Tibial nerve (tissue), 4 donors: ENCODE data around the gene LYPD6. TPM values are rescaled to one million over a fixed set of nuclear protein-coding genes. Genes with fewer than 3 reads are reported as not detected.

Experiments
- DNase-seq, 2 donors: peaks; one replicate each; pipeline ENCODE4 v3.0.0-alpha.2; 2019; ENCODE audit warnings: low spot score in 2 of 2
- H3K27ac ChIP-seq, 4 donors: fragments of 200-600 bp; sonication (generic) in 3 of 4; one replicate each; pipeline ENCODE4 v1.5.1; 2017 to 2019; ENCODE audit warnings: mild to moderate bottlenecking in 1 of 4
- H3K27me3 ChIP-seq, 2 donors: fragments of 200-600 bp; sonication (generic) in 1 of 2; one replicate each; pipeline versions ENCODE4 v1.5.1 to v1.6.0; 2017 to 2019
- H3K36me3 ChIP-seq, 3 donors: fragments of 200-600 bp; sonication (generic); one replicate each; pipeline ENCODE4 v1.5.1; 2018 to 2019
- H3K4me1 ChIP-seq, 4 donors: fragments of 200-600 bp; sonication (generic) in 3 of 4; one replicate each; pipeline ENCODE4 v1.5.1; 2017 to 2019
- H3K4me3 ChIP-seq, 4 donors: fragments of 200-600 bp; sonication (generic) in 3 of 4; one replicate each; pipeline ENCODE4 v1.5.1; 2017 to 2019; ENCODE audit warnings: mild to moderate bottlenecking in 1 of 4, moderate library complexity in 1 of 4
- H3K9me3 ChIP-seq, 4 donors: fragments of 200-600 bp; sonication (generic) in 3 of 4; one replicate each; pipeline ENCODE4 v1.5.1; 2017 to 2019
- CTCF ChIP-seq, 5 experiments: fragments of 200-600 bp in 3 of 5; fragments of 450-650 bp in 2 of 5; sonication (generic) in 3 of 5; IDR thresholded peaks; one replicate each; pipeline ENCODE4 v1.5.1; 2016 to 2019; ENCODE audit warnings: antibody characterized with exemption in 5 of 5, mild to moderate bottlenecking in 3 of 5, moderate library complexity in 2 of 5
- EP300 ChIP-seq, 2 donors: sonication (generic); formaldehyde crosslinking; IDR thresholded peaks; one replicate each; pipeline ENCODE4 v1.6.1; 2017; ENCODE audit warnings: antibody characterized with exemption in 2 of 2, mild to moderate bottlenecking in 1 of 2
- POLR2A ChIP-seq, 2 donors: fragments of 450-650 bp; IDR thresholded peaks; one replicate each; pipeline ENCODE4 v1.6.1; 2017; ENCODE audit warnings: antibody characterized with exemption in 2 of 2, mild to moderate bottlenecking in 2 of 2, moderate library complexity in 2 of 2
- WGBS, 2 donors: methylation state at CpG; one replicate each; pipeline ENCODE4 v1.1.5; 2018; 5-methylcytosine and 5-hydroxymethylcytosine counted together
- total RNA-seq, 4 donors: library from RNA; depleted of rRNA; stranded (reverse); fragments of >200 nt; gene quantifications; one replicate each; pipeline ENCODE4 v1.1.0, GENCODE V29; 2016

Gene LYPD6
- total RNA-seq, 4 donors from 2014 or later = 2.4 to 10.7 (median 8.2) TPM

GRCh38 chr2:149353421-149353820 lies 23.0 kb downstream of the LYPD6 start:
- DNase-seq = no peak
- 55 to 65% methylated on average over 3 of the region's 3 CpGs for WGBS, 2 donors

GRCh38 chr2:149355716-149356422 lies 25.5 kb downstream of the LYPD6 start:
- Histone ChIP-seq H3K4me1 (no peaks in the 10 kb centered on the region), H3K4me3 (no peak overlapping the region), H3K36me3 (no peaks in the 10 kb centered on the region), H3K27ac (no peak overlapping the region), H3K9me3 (no peaks in the 10 kb centered on the region), H3K27me3 (no peaks in the 10 kb centered on the region)
- WGBS, 2 donors = 85 to 92% methylated on average over 4 of the region's 4 CpGs
- DNase-seq = no peak
- TF ChIP-seq CTCF (IDR thresholded peaks at IDR 0.05) (no peak), POLR2A (IDR thresholded peaks at IDR 0.05) (no peak), EP300 (IDR thresholded peaks at IDR 0.05) (no peak)

More at GRCh38 chr2:149353421-149353820, 23.0 kb downstream of the LYPD6 start:
- Histone ChIP-seq H3K27ac (no peak overlapping the region), H3K4me3 (no peak overlapping the region), H3K9me3 (no peaks in the 10 kb centered on the region), H3K27me3 (no peaks in the 10 kb centered on the region), H3K36me3 (no peaks in the 10 kb centered on the region), H3K4me1 (no peaks in the 10 kb centered on the region)
- TF ChIP-seq POLR2A (IDR thresholded peaks at IDR 0.05) (no peak), CTCF (IDR thresholded peaks at IDR 0.05) (no peak), EP300 (IDR thresholded peaks at IDR 0.05) (no peak)

GRCh38 chr2:149357058-149357457 lies 26.7 kb downstream of the LYPD6 start:
- DNase-seq = no peak
- H3K4me3 ChIP-seq = no peak overlapping the region
- H3K27me3 ChIP-seq = no peaks in the 10 kb centered on the region
- no peaks in the 10 kb centered on the region for H3K4me1 ChIP-seq
- H3K9me3 ChIP-seq = no peaks in the 10 kb centered on the region
- no peak for TF ChIP-seq CTCF (IDR thresholded peaks at IDR 0.05)
- TF ChIP-seq POLR2A (IDR thresholded peaks at IDR 0.05) = no peak
- no peak for TF ChIP-seq EP300 (IDR thresholded peaks at IDR 0.05)
- H3K27ac ChIP-seq = no peak overlapping the region
- H3K36me3 ChIP-seq = no peaks in the 10 kb centered on the region

GRCh38 chr2:149360106-149360505 lies 29.7 kb downstream of the LYPD6 start:
- no peak for TF ChIP-seq EP300 (IDR thresholded peaks at IDR 0.05)
- WGBS, 2 donors = 45 to 59% methylated on average over 1 of the region's 1 CpG
- Histone ChIP-seq H3K27ac (no peak overlapping the region), H3K27me3 (no peaks in the 10 kb centered on the region), H3K36me3 (no peaks in the 10 kb centered on the region), H3K9me3 (no peaks in the 10 kb centered on the region), H3K4me1 (no peaks in the 10 kb centered on the region), H3K4me3 (no peak overlapping the region)
- DNase-seq = no peak

- Histone ChIP-seq H3K9me3 (no peaks in the 10 kb centered on the region), H3K4me3 (no peak overlapping the region), H3K4me1 (peaks cover 0 to 7% (median 0%) of the 10 kb centered on the region in 4 donors), H3K27me3 (no peaks in the 10 kb centered on the region), H3K27ac (no peak overlapping the region), H3K36me3 (no peaks in the 10 kb centered on the region)
- WGBS, 2 donors = 61 to 80% methylated on average over 1 of the region's 1 CpG
- TF ChIP-seq EP300 (IDR thresholded peaks at IDR 0.05) (no peak), CTCF (IDR thresholded peaks at IDR 0.05) (no peak), POLR2A (IDR thresholded peaks at IDR 0.05) (no peak)
- DNase-seq = no peak
Observed at GRCh38 chr2:149363958-149364357, 33.6 kb downstream of the LYPD6 start.
